Effector CD4-positive, alpha-beta T cell (primary cell): ENCODE results near the gene FMO3.

Experiments used
- DNase-seq: peaks from one replicate; pipeline ENCODE4 v3.0.0-alpha.2; 2020

FMO3 gene

GRCh38 chr1:171117085-171117484, 26.4 kb downstream of the FMO3 start:
- DNase-seq, result no peak

- DNase-seq, result no peak
Observed at GRCh38 chr1:171119648-171120047, 28.9 kb downstream of the FMO3 start.

GRCh38 chr1:171122299-171122698, 31.6 kb downstream of the FMO3 start:
- no peak for DNase-seq

- no peak for DNase-seq
Observed at GRCh38 chr1:171122893-171123292, 32.2 kb downstream of the FMO3 start.

- no peak for DNase-seq
Observed at GRCh38 chr1:171126504-171126903, 35.8 kb downstream of the FMO3 start.

GRCh38 chr1:171127099-171127498, 36.4 kb downstream of the FMO3 start:
- no peak for DNase-seq

GRCh38 chr1:171127501-171127900, 36.8 kb downstream of the FMO3 start:
- DNase-seq, result no peak

GRCh38 chr1:171128463-171128862, 37.8 kb downstream of the FMO3 start:
- no peak for DNase-seq

- no peak for DNase-seq
Observed at GRCh38 chr1:171134204-171134923, 43.7 kb downstream of the FMO3 start.

- DNase-seq, result no peak
Observed at GRCh38 chr1:171137580-171137979, 46.9 kb downstream of the FMO3 start.

GRCh38 chr1:171138980-171139379, 48.3 kb downstream of the FMO3 start:
- DNase-seq, result no peak

- no peak for DNase-seq
Observed at GRCh38 chr1:171139890-171140289, 49.2 kb downstream of the FMO3 start.

GRCh38 chr1:171140401-171140800, 49.7 kb downstream of the FMO3 start:
- no peak for DNase-seq

GRCh38 chr1:171140956-171141687, 50.4 kb downstream of the FMO3 start:
- no peak for DNase-seq

GRCh38 chr1:171141688-171142415, 51.1 kb downstream of the FMO3 start:
- DNase-seq, result no peak

GRCh38 chr1:171142416-171143385, 52.0 kb downstream of the FMO3 start:
- DNase-seq, result no peak

GRCh38 chr1:171150156-171150555, 59.5 kb downstream of the FMO3 start:
- DNase-seq, result no peak

GRCh38 chr1:171152549-171152948, 61.8 kb downstream of the FMO3 start:
- no peak for DNase-seq

GRCh38 chr1:171155484-171155883, 64.8 kb downstream of the FMO3 start:
- DNase-seq, result no peak

- no peak for DNase-seq
Observed at GRCh38 chr1:171158096-171158495, 67.4 kb downstream of the FMO3 start.

GRCh38 chr1:171158551-171158950, 67.8 kb downstream of the FMO3 start:
- no peak for DNase-seq

GRCh38 chr1:171159148-171159547, 68.4 kb downstream of the FMO3 start:
- DNase-seq, result no peak

- DNase-seq, result no peak
Observed at GRCh38 chr1:171160211-171160610, 69.5 kb downstream of the FMO3 start.
